Prostate gland (tissue), 2 donors: ENCODE data around the gene RAVER2.

Source experiments
- CTCF ChIP-seq, 4 experiments: fragments of 200-600 bp in 2 of 4; fragments of 450-650 bp in 2 of 4; sonication (generic) in 2 of 4; IDR thresholded peaks; 1 replicate in 3 of 4; 2 replicates in 1 of 4; pipeline ENCODE4 v1.5.1; 2016 to 2019; ENCODE audit warnings: antibody characterized with exemption in 4 of 4, mild to moderate bottlenecking in 2 of 4, moderate library complexity in 2 of 4
- POLR2A ChIP-seq: fragments of 450-650 bp; IDR thresholded peaks from one replicate; pipeline ENCODE4 v1.6.1; 2016; ENCODE audit warnings: antibody characterized with exemption, mild to moderate bottlenecking
- POLR2AphosphoS5 ChIP-seq: sonication (generic); formaldehyde crosslinking; IDR thresholded peaks from one replicate; pipeline ENCODE4 v1.6.1; 2017; ENCODE audit warnings: antibody characterized with exemption

- TF ChIP-seq POLR2A (no peak), CTCF (IDR thresholded peaks at IDR 0.05) (no peak), POLR2AphosphoS5 (peak; percentile 19)
Observed at GRCh38 chr1:64745181-64745985, 508 bp downstream of the RAVER2 start.
